HG02840 (cell line): ENCODE measurements around the gene PANK2.

Experiments
- ATAC-seq: cut with Tn5 transposase; IDR thresholded peaks from one replicate; pipeline ENCODE4 v1.9.1; 2021; ENCODE audit warnings: mild to moderate bottlenecking, moderate library complexity, moderate number of reproducible peaks; ENCODE audit not compliant: unreplicated experiment, low FRiP score

Gene PANK2

GRCh38 chr20:3900187-3900604, 11.0 kb downstream of the PANK2 start:
- ATAC-seq = no peak

GRCh38 chr20:3901028-3901705, 12.0 kb downstream of the PANK2 start:
- ATAC-seq = no peak

- no peak for ATAC-seq
Measured at GRCh38 chr20:3901706-3902440, 12.7 kb downstream of the PANK2 start.

GRCh38 chr20:3902446-3902845, 13.3 kb downstream of the PANK2 start:
- ATAC-seq = no peak

- no peak for ATAC-seq
Measured at GRCh38 chr20:3904224-3904623, 15.0 kb downstream of the PANK2 start.

GRCh38 chr20:3904857-3905256, 15.7 kb downstream of the PANK2 start:
- no peak for ATAC-seq

- ATAC-seq = peak; percentile 90
Measured at GRCh38 chr20:3906744-3907721, 17.8 kb downstream of the PANK2 start.

- no peak for ATAC-seq
Measured at GRCh38 chr20:3908667-3909066, 19.5 kb downstream of the PANK2 start.

- ATAC-seq = no peak
Measured at GRCh38 chr20:3909952-3910366, 20.8 kb downstream of the PANK2 start.

- no peak for ATAC-seq
Measured at GRCh38 chr20:3910853-3911252, 21.7 kb downstream of the PANK2 start.

GRCh38 chr20:3911956-3912355, 22.8 kb downstream of the PANK2 start:
- ATAC-seq = no peak

- ATAC-seq = no peak
Measured at GRCh38 chr20:3914446-3914845, 25.3 kb downstream of the PANK2 start.

GRCh38 chr20:3915691-3916090, 26.5 kb downstream of the PANK2 start:
- no peak for ATAC-seq

- no peak for ATAC-seq
Measured at GRCh38 chr20:3916364-3916763, 27.2 kb downstream of the PANK2 start.

- ATAC-seq = no peak
Measured at GRCh38 chr20:3919352-3919751, 30.2 kb downstream of the PANK2 start.

GRCh38 chr20:3922223-3922982, 33.2 kb downstream of the PANK2 start:
- no peak for ATAC-seq

GRCh38 chr20:3922983-3923339, 33.8 kb downstream of the PANK2 start:
- no peak for ATAC-seq

- ATAC-seq = no peak
Measured at GRCh38 chr20:3923818-3924217, 34.6 kb downstream of the PANK2 start.

- no peak for ATAC-seq
Measured at GRCh38 chr20:3924304-3925112, 35.3 kb downstream of the PANK2 start.
